Spleen (tissue), 7 donors: ENCODE measurements around the gene PAX1.

Experiments
- POLR2A ChIP-seq, 3 donors: fragments of 450-650 bp; IDR thresholded peaks; one replicate each; pipeline ENCODE4 v1.5.1; 2017; ENCODE audit warnings: antibody characterized with exemption in 3 of 3, mild to moderate bottlenecking in 1 of 3
- POLR2AphosphoS5 ChIP-seq, 3 donors: sonication (generic); formaldehyde crosslinking; IDR thresholded peaks; one replicate each; pipeline ENCODE4 v1.5.1; 2017; ENCODE audit warnings: antibody characterized with exemption in 3 of 3
- TF ChIP-seq, protein P1 (sequence below), 11 experiments: fragments of 200-600 bp in 7 of 11; fragments of 450-650 bp in 4 of 11; sonication (generic) in 4 of 11; IDR thresholded peaks in 8 of 11; conservative IDR thresholded peaks in 3 of 11; 1 replicate in 7 of 11; 2 replicates in 4 of 11; pipeline versions ENCODE4 v1.4.0 to v1.8.0; 2016 to 2021; ENCODE audit warnings: antibody characterized with exemption in 11 of 11, inconsistent platforms in 4 of 11, mild to moderate bottlenecking in 1 of 11
- donor health status: DM: no; HTN: no; CAD: no; lungs with moderate emphysema.
- donor health status: DM: no; HTN: no; CAD: no.
- donor health status: DM: no; HTN: no; CAD: no.

DNA sequence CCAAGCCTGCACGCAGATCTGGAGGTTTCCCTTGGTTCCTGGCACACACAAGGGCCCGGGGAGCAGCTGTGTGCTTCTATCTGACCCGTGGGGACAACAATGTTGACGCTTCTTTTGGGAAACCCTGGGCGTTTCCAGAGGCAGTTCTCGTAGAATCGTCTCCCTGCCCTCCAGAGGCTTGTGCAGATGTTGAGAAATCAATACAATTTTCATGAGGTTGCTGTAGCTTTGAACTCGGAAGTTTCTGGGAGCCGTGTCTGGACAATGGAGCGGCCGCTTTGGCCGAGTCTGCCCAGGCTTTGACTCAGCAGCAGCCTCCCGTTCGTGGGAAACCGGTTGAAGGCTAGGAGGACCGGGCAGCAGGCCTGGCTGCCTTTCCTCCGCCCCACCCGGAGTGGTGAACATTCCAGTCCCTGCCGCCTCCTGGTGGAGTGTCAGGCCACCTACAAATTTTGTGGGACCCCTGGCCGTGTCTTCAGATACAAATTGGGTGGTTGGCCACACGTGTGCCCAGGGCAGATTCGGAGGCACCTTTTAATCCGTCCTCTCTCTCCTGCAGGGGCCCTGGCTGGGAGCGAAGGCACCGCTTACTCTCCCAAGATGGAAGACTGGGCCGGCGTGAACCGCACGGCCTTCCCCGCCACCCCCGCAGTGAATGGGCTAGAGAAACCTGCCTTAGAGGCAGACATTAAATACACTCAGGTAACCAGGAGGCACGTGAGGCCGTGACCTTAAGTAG, 2.7 kb downstream of the PAX1 start:
- TF ChIP-seq POLR2A (IDR thresholded peaks at IDR 0.05) (no peak), POLR2AphosphoS5 (IDR thresholded peaks at IDR 0.05) (no peak)
- TF ChIP-seq, protein P1, sequence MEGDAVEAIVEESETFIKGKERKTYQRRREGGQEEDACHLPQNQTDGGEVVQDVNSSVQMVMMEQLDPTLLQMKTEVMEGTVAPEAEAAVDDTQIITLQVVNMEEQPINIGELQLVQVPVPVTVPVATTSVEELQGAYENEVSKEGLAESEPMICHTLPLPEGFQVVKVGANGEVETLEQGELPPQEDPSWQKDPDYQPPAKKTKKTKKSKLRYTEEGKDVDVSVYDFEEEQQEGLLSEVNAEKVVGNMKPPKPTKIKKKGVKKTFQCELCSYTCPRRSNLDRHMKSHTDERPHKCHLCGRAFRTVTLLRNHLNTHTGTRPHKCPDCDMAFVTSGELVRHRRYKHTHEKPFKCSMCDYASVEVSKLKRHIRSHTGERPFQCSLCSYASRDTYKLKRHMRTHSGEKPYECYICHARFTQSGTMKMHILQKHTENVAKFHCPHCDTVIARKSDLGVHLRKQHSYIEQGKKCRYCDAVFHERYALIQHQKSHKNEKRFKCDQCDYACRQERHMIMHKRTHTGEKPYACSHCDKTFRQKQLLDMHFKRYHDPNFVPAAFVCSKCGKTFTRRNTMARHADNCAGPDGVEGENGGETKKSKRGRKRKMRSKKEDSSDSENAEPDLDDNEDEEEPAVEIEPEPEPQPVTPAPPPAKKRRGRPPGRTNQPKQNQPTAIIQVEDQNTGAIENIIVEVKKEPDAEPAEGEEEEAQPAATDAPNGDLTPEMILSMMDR (IDR thresholded peaks at IDR 0.05 in 8 of 11, conservative IDR thresholded peaks at IDR 0.05 in 3 of 11), result no peak
